Stimulated activated CD8-positive, alpha-beta memory T cell treated with anti-CD3 and anti-CD28 coated beads, Interleukin-15, amount 100 ng/mL, for 4 hours (primary cell): ENCODE data around the gene MEG3.

Experiments used
- DNase-seq, 2 donors: peaks; one replicate each; pipeline ENCODE4 v3.0.0-alpha.2; 2020; ENCODE audit warnings: low read depth in 2 of 2

MEG3 gene

DNA sequence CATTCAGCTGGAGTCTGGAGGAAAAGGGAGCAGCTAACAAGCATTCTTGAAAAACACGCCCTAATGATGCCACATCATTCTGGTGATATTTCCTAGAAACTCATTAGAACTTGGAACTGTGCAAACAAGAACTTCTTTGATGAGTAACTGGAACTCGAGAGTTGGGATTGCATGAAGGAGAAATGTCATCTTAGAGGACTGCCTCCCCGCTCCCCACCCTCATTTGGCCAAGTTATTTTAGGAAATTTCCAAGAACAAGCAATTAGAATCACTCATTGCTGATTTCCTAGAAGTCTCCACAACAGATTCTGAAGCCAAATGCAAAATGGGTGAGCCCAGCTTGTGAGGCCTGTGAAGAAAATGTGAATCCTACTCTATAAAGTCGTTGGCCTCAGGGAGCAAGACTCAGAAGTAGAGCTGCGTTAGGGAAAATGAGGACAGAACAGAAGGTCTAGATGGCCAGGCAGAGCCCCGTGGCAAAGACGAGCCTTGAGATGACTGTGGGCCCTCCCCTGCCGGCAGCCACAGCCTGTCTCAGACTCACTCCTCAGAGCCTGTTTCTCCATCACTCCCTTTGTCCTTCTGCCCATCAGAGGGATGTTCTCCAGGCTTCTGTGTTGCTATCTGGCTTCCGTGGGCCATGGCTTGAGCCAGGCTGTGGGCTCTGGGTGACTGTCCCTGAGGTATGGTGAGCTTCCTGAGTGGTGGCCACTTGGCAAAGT lies 39.2 kb downstream of the MEG3 start:
- DNase-seq = no peak

DNA sequence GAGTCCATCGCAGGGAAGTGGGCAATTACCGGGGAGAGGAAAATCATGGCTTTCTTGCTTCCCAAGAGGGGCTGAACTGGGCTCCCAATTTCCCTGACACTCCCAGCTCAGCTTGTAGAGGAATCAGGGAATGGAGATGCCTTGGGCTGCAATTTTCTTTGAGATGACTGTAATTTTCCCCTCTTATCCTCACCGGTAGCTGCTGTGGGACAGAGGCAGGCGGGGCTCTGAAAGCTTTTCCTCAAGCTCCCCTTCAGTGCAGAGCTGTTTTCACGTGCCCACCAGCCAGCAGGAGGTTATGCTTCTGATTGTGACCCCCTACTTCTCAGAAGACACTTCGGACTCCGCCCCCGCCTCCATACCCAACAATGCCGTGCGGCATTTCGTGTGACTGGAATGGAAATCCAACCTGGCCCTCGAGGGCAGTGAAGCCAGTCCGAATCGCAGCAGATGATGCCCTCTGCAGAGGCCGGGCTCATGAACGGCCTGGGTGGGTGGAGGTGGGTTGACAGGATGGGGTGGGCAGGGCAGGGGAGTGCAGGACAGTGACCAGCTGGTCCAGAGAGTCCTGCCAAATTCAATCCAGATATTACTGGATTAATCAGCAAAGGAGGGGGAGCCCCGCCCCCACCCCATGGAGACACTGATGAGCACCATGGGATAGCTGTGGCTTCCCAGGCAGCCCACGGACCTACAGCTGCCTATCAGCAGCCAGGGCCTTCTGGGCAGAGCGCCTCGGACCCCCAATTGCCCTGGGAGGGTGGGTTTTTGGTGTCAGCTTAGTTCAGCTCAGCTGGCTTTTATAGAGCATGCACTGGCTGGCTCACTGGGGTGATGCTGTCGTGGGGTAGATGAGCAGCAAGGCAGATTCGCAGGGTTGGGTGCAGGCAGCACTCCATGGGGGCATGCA lies 40.0 kb downstream of the MEG3 start:
- DNase-seq = no peak

DNA sequence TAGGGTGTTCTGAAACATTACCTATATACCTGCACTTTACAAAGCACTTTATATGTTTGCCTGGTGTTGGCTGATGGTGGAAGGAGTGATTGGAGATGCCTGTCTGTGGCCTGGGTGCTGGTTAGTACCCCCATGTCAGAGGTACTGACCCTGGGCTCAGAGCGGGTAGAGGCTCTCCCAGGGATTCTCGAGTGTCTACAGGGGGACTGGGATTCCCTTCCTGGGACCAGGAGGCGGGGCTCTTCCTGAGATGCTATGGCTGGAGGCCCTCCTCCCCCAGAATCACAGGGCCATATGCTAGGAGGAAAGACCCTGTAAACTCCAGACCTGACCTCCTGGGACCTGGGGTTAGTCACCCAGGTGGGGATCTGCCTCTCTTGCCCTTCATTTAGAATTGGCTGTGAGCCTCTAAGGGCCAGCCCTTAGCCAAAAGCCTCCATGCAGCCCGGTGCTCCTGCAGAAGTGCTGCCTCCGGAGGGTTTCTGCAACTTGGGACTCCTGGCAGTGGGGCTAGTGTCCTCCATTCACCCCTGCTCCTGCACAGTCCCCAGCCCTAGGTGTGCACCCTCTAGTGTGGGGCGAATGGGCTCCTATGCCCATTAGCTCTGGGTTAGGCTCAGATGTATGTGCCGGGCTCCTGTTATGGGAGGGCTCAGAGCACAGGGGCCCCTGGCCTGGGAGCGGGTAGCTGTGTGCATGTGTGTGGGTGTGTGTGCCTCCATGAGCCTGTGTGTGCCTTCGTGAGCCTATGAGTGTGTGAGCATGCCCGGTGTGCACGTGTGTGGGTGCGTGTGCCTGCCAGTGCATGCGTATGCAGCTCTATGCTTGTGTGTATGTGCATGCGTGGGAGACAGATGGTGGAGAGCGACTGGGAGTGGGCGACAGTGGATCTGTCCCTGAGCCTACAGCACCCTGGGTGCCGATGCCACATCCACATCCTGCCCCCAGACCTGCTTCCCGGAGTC lies 41.0 kb downstream of the MEG3 start:
- DNase-seq = no peak

DNA sequence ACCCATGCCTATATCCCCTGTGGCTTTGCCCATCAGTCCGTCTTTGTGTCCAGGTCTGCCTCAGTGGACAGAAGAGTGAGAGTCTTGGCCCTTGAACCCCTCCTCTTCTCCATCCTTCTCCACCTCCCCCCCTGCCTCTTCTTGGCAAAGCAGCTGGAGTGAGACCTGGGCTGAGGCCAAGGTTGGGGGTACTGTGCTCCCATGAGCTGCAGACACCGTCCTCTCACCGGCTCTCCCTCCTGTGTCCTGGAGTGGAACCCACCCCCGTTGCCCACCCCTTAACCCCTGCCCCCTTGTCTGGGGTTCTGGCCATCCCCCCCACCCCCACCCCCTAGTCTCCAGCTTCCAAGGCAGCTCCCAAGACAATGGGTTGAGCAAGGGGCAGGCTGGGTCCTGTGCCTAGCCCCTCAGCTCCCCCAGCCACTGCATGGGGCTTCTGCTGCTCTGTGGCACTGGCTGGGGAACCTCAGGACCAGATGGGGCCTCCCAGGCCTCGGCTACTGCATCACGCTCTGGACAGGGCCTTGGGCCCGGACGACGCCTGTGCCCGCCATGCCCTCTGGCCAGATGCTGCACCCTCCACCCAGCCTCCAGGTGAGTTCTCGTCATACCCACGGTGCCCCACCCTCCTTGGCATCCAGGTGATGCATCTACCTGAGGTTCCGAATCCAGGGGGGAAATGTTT lies 41.9 kb downstream of the MEG3 start:
- no peak for DNase-seq

DNA sequence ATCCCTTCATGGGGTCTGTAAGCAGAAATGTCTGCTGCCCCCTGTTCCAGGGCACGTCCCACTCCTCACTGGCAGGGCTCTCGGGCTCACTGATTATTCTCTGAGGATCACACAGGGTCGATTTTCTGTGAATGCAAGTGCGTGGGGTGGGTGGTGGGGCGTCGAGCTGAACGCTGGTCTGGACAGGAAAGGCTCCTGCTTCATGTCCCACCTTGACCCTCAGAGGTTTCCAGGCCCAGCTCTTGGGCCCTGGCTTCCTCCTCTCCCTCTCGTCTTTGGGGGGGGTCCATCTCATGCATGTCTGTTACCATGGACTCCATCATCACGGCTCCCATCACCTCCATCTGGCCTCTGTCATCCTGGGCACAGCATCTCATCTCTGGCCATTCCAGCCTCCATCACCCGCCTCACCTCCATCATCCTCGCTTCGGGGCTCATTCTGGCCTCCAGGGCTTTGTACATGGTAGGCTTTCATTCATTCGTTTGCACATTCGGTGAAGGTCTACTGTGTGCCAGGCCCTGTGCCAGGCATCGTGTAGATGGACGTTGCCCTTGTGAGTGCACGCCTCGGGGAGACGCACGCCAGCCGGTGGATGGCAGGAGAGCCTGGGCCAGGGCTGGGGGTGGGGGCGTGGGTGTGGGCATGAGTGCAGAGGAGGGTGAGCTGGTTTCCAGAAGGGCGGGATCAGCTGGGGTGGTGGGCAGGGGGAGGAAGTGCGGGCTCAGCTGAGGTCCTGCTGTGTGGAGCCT lies 42.9 kb downstream of the MEG3 start:
- DNase-seq = no peak

DNA sequence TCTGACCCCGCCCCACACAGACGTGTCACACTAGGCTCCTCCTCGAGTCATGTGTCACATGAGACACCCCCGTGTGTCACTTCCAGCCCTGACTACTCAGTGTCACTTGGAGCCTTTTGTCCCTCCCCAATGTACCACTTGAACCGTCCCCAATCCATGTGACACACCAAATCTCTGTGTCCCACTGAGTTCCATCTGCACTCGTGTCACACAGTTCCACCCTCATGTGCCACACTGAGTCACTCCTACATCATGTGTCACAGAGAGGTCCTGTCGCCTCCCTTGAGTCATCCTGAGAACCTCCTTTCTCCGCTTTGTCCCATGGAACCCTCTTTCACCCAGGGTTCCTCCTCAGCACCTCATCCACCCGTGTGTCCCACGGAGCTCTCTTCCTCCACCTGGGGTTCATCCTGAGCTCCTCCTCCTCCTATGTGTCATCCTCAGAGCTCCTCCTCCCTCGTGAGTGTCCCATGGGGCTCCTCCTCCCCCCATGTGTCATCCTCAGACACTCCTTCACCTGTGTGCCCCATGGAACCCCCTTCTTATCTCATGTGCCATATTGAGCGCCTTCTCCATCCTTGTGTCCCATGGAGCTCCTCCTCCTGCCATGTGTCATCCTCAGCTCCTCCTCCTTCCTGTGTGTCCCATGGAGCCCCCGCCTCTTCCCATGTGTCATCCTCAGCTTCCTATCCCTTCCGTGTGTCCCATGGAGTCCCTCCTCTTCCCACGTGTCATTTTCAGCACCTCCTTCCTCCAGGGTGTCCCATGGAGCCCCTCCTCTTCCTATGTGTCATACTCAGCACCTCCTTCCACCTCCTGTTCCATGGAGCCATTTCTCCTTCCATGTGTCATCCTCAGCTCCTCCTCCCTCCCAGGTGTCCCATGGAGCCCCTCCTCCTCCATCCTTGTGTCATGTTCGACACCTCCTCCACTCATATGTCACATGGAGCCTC lies 45.6 kb downstream of the MEG3 start:
- no peak for DNase-seq

DNA sequence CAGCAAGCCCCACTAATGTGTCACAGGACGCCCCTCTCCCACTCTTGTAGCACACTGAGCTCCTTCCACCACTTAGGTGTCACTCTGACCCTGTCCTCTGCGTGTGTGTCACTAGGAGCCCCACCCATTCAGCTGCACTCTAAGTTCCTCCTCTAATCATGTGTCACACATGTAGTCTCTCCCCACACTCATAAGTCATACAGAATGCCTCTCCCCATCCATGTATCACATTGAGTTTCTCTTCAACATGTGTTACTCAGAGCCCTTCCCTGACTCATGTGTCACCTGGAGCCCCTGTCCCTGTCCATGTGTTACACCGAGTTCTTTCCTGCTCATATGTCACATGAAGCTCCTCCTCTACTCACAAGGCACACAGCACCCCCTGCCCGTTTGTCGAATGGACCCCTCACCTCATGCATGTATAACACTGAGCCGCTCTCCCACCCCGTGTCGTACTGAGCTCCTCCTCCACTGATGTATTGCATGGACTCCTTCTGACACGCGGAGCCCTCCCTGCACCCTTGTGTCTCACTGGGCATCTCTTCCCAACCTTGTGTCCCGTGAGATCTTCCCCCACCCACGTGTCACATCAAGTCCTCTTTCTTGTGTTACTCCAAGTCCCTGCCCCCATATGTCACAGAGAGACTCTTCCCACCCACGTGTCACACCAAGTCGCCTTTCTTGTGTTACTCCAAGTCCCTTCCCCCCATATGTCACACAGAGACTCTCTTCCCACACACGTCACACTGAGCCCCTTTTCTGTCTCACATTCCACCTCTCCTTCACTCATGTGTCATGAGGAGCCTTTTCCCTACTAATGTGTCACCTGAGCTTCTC lies 46.6 kb downstream of the MEG3 start:
- no peak for DNase-seq

DNA sequence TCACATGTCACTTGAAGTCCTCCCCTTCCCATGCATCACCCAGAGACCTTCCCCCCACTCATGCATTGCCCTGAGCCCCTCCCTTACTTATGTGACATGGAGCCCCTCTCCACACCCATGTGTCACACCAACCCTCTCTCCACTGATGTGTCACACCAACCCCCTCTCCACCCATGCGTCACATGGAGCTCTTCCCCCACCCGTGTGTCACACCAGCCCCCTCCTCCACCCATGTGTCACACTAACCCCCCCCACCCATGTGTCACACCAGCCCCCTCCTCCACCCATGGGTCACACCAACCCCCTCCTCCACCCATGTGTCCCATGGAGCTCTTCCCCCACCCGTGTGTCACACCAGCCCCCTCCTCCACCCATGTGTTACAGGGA lies 47.2 kb downstream of the MEG3 start:
- DNase-seq = no peak

DNA sequence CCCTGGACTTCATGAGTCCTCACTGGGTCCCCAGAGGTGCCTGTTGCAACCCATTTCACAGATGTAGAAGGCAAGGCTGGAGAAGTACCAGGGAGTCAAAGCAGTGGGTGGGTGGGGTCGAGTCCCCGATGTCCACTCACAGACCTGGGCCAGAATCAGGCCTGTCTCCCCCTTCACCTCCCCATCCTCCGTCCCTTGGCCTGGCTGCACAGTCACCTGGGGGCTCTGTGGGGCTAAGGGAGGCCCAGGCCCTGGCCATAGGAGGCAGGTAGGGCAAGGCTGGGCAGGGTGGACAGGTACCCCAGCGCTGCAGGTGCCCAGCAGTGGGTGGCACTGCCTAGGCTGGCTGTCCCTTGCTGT lies 48.1 kb downstream of the MEG3 start:
- DNase-seq = no peak

DNA sequence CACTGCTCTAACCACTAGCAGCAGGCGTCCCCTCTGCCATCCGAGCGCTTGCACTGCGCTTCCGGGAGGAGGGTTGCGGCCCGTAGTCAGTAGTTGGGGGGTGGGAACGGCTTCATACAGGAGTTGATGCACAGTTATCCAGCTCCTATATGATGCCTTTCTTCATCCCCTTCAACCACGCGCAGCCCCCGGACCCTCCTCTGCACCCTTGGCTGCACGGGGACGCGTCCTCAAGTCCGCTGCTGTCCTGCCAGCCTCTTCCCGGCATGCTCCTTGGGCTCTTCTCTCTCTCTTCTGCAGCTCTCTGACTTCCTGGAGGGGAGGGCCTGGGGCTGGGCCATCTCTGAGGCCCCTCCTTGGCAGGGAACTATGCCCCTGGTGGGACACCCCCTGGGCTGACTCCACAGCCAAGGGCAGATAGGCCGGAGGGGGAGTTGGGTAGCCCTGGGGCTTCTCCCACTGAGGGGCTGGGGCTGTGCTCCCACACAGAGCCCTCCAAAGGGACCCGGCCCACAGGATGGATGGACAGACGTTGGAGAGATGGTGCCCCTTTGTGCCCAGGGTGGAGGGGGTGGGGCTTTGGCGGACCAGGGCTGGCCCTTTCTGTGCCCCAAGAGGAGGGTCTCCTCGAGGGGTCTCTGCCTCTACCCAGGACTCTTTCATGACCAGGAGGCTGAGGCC lies 48.6 kb downstream of the MEG3 start:
- DNase-seq = no peak

DNA sequence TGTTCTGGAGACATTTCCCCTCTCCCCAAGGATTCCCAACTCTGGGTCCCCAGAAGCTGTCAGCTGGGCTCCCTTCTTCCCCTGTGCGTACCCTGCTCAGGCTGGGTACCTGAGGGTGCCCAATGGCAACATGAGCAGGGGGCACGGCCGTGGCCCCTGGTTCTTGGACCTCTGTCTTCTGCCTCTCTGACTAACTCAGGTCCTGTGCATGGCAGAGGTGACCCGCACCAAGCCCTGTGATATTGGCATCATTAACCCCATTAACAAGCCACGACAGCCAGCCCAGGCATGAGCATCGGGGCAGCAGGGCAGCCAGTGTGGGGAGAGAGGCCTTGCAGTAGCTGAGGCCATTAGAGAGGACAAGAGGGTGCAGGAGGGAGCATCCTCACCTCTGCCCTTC lies 49.2 kb downstream of the MEG3 start:
- no peak for DNase-seq

DNA sequence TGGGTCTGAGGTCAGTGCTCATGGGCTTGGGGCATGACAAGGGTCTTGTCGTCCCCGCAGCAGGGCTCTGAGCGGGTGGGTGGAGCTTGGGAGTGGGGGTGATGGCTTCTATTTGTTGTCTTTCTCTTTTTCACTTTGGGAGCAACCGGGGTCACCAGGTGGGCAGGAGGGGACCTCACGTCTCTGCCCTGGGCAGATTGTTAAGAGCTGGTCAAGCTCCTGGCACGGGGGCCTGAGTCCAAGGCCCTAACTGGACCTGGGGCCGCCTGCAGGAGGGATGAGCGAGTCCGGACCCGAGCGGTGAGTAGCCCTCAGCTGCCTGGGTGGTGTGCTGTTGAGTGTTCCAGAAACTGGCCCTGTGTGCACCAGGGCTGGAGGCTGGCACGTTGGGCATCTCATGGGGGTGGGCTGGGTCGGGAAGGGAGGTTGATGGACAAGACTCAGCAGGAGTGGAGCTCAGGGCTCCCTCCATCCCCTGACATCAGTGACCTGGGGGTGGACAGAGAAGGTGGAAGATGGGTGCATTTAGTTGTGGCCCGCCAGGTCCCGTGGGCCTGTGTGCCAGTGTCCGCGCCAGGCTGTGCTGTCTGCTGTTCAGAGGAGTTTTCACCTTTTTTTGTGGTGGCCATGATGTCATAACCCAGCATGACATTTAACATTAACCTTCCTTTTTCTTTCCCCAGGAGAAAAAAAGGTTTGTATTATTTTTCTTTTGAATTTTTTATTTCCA lies 50.1 kb downstream of the MEG3 start:
- no peak for DNase-seq

DNA sequence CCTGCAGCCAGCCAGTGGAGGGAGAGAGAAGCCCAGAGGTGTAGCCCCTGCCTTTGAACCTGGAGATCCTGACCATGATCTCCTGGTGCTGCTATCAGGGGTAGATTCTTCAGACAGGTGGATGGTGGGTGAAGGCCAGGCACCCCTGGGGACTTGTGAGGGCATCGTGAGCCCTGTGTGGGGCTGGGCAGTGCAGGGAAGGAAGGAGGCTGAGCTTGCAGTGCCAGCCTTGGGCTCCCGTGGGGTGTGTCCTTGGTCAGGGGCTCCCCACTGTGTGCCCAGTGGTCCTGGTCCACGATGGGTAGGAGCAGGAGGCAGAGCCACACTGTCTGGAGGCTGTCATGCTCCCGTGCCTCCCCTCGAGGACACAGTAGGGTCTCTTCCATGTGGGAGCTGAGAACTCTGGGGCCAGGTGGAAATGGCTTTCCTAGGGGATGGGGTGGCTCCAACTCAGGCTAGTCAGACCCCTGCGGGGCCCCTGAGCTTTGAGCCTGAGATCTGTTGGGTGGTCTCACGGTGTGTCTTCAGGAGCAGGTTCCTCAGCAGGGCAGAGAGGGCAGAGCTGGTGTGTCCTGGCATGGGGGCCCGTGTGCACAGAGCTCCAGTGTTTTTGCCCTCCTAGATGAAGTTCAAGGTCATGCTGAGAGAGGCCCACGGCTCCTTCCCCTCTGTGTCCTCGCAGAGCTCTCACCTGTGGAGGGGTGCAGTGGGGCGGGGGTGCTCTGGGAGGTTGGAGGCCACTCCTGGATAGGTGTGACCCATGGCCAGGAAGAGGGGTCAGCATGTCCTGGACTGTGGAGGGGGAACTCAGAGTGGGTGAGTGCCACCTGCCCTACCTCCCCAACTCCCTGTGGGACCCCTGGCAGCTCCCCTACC lies 52.6 kb downstream of the MEG3 start:
- DNase-seq = no peak

DNA sequence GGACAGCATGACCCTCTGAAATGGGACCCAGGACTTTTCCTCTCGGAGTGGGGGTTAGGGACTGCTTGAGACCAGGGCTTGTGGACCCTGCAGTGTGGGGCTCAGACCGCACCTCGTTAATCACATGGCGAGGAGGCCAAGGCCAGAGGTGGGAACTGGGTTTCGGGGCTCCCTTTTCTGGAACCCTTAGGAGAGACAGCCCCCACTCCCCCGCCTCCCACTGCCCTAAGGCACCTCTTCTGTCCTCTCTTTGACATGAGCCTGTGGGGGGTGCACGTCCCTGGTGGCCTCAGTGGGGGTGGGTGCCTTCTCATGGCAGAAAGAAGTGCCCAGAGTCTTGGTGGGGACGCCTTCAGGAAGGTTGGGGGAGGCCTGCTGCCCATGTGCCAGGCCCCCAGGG lies 53.3 kb downstream of the MEG3 start:
- no peak for DNase-seq

DNA sequence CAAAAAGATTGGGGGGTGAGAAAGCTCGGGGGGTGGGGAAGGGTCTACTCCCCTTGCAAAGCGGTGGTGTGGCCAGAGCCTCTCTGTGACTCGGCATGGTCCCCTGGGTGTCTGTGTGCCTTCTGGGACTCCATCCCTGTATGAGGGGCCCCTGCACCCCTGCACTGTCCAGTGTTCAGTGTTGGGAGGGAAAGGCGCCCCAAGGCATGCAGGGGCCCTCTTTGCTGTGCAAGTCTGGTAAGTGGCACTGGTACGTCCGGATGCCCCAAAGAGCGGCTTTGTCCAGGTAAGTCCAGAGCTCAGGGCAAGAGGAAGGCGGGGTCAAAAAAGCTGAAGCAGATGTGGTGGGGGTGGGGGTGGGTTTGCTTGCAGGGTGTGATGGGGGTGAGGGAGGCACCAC lies 53.9 kb downstream of the MEG3 start:
- no peak for DNase-seq

DNA sequence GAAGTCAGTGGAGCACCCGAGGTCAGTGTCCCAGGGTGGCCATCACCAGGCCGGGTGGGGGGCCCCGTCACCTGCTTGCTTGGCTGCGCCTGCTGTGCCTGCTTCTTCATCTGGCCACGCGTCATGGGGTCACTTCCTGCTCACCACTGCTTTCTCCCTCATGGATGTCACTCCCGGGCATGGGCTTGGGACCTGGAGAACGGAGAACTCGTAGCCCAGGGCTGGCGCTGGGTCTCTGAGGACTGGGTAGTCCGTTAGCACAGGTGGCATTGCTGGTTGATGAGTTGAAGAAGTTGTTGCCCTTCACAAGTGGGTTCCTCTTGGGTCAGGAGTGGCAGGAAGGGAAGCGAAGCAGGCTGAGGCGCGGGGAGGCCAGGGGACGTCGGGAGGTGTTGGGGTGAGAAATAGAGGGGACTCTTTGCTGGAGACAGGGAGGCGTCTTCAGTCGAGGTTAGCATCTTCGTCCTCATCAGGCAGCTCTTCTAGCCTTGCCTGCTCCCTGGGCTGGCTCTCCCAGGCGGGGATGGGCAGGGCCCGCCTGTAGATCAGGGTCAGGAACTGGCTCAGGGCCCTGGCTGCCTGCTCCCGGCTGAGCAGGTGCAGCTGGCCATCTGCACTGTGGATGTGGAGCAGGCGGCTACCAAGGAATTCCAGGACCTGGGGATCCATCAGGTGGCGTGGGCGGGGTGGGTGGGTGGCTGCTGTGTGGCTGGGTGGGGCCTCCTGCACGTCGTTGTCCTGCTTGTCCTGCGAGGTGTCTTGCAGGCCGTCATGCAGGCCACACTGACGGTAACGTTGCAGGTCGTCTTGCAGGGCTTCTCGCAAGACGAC lies 54.6 kb downstream of the MEG3 start:
- no peak for DNase-seq
